Neural progenitor cell (in vitro differentiated cells): ENCODE data around the gene CENPP. TPM values are rescaled to one million over a fixed set of nuclear protein-coding genes. Genes with fewer than 3 reads are reported as not detected.

Experiments used
- DNase-seq: peaks from one replicate; pipeline ENCODE4 v3.0.0-alpha.2; 2016; ENCODE audit warnings: low spot score
- H2AFZ ChIP-seq: fragments of 200-600 bp; sonication (generic); replicated peaks from 2 replicates; pipeline ENCODE4 v1.6.1; 2016; ENCODE audit warnings: antibody characterized with exemption
- H3F3A ChIP-seq: fragments of 200-600 bp; sonication (generic); 2 replicates; pipeline ENCODE4 v1.6.1; 2016; ENCODE audit warnings: antibody characterized with exemption, low read depth
- H3K27ac ChIP-seq: fragments of 200-600 bp; sonication (generic); 2 replicates; pipeline ENCODE4 v1.5.1; 2016; ENCODE audit warnings: mild to moderate bottlenecking
- H3K27me3 ChIP-seq: fragments of 200-600 bp; sonication (generic); 2 replicates; pipeline ENCODE4 v1.6.1; 2016; ENCODE audit warnings: mild to moderate bottlenecking, moderate library complexity
- H3K36me3 ChIP-seq: fragments of 200-600 bp; sonication (generic); 2 replicates; pipeline ENCODE4 v1.5.1; 2016
- H3K4me1 ChIP-seq: fragments of 200-600 bp; sonication (generic); 2 replicates; pipeline ENCODE4 v1.6.1; 2016; ENCODE audit warnings: mixed run types
- H3K4me2 ChIP-seq: fragments of 200-600 bp; sonication (generic); 2 replicates; pipeline ENCODE4 v1.6.1; 2016
- H3K4me3 ChIP-seq: fragments of 200-600 bp; sonication (generic); 2 replicates; pipeline ENCODE4 v1.5.1; 2016
- H3K79me2 ChIP-seq: fragments of 200-600 bp; sonication (generic); 2 replicates; pipeline ENCODE4 v1.6.1; 2016; ENCODE audit warnings: low read depth
- H3K9ac ChIP-seq: fragments of 200-600 bp; sonication (generic); 2 replicates; pipeline ENCODE4 v1.6.1; 2016
- H3K9me3 ChIP-seq: fragments of 200-600 bp; sonication (generic); 2 replicates; pipeline ENCODE4 v1.5.1; 2016; ENCODE audit warnings: low read depth
- H4K20me1 ChIP-seq: fragments of 200-600 bp; sonication (generic); 2 replicates; pipeline ENCODE4 v1.6.1; 2016; ENCODE audit warnings: low read depth
- H3K27ac Mint-ChIP-seq: 3 replicates; pipeline ENCODE4 v1.8.0; 2021; ENCODE audit warnings: mixed read lengths
- H3K27me3 Mint-ChIP-seq: 2 replicates; pipeline ENCODE4 v1.8.0; 2022; ENCODE audit warnings: low read depth, mild to moderate bottlenecking, inconsistent platforms, moderate library complexity, mixed read lengths; ENCODE audit not compliant: insufficient read depth
- H3K36me3 Mint-ChIP-seq: 3 replicates; pipeline ENCODE4 v1.8.0; 2021; ENCODE audit warnings: mixed read lengths
- H3K4me1 Mint-ChIP-seq: 3 replicates; pipeline ENCODE4 v1.8.0; 2021; ENCODE audit warnings: mixed read lengths
- H3K4me3 Mint-ChIP-seq: 3 replicates; pipeline ENCODE4 v1.8.0; 2021; ENCODE audit warnings: mild to moderate bottlenecking, moderate library complexity, mixed read lengths
- H3K9me3 Mint-ChIP-seq: 3 replicates; pipeline ENCODE4 v1.8.0; 2020; ENCODE audit warnings: mixed read lengths
- EZH2 ChIP-seq: fragments of 200-600 bp; sonication (generic); IDR thresholded peaks from 2 replicates; pipeline ENCODE4 v1.6.1; 2017; ENCODE audit warnings: antibody characterized with exemption, mild to moderate bottlenecking, moderate library complexity
- EZH2phosphoT487 ChIP-seq: fragments of 200-600 bp; sonication (generic); IDR thresholded peaks from 2 replicates; pipeline ENCODE4 v1.6.1; 2017; ENCODE audit warnings: antibody characterized with exemption
- total RNA-seq: library from RNA; depleted of rRNA; stranded (reverse); fragments of >200 nt; gene quantifications from 2 replicates; pipeline ENCODE4 v1.2.3, GENCODE V29; 2015; ENCODE audit warnings: low replicate concordance
- TF ChIP-seq, protein P1 (sequence below): fragments of 200-600 bp; sonication (generic); IDR thresholded peaks from 2 replicates; pipeline ENCODE4 v1.5.1; 2017; ENCODE audit warnings: antibody characterized with exemption, mild to moderate bottlenecking

Gene CENPP
- total RNA-seq, 1 donor from 2014 or later = 10.7 TPM

DNA sequence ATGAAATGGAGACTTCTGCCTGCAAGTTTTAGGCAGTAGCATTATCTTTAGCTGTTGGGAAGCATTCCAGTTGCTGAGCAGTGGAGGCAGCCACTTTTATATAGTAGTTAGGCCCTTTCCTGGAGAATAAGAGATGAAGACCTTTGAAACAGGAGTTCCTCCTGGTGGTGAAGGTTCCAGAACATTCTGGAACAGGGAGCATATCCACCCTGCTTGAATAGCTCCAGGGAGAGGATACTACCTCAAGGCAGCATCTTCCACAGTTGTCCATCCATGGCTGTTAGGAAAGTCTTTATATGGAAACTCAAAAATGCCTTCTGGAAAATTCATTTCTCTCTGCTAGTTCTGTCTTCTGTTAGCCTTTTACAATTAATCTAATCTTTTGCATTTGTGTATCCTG lies 153.6 kb downstream of the CENPP start:
- Histone ChIP-seq H2AFZ (no peak overlapping the region), H3K27ac (no peak overlapping the region)
- H3K27ac Mint-ChIP-seq = no peak overlapping the region

DNA sequence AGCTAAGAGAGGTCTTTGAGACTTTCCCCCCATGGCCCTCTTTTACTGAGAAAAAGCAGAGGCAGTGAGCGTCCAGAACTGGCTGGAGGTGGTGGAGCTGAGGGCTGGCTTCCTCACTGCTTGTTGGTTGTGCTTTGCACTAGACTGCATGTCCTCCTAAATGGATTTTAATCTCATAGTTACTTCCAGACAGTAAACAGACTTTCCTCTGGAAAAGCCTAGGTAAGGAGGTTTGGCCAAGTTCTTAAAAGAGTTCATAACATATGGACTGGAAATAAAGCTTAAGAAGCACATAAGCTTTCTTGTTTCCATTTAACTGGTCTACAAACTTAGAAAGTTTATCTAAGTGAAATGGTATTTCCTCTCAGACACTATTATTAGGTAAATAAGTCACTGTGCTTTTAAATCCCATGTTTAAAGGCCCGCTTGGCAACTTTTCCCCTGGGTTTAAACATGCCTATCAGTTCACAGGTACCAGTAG lies 154.6 kb downstream of the CENPP start:
- H3K9ac ChIP-seq = no peak overlapping the region

More for the DNA sequence above, 153.6 kb downstream of the CENPP start:
- H4K20me1 ChIP-seq = no peaks in the 10 kb centered on the region
- no peak overlapping the region for H3K4me3 Mint-ChIP-seq
- no peaks in the 10 kb centered on the region for H3K36me3 Mint-ChIP-seq
- no peak overlapping the region for H3K4me3 ChIP-seq
- no peak overlapping the region for H3K9ac ChIP-seq
- no peak overlapping the region for H3K4me2 ChIP-seq
- no peaks in the 10 kb centered on the region for H3K4me1 Mint-ChIP-seq
- H3K27me3 ChIP-seq = no peaks in the 10 kb centered on the region
- H3K79me2 ChIP-seq = no peaks in the 10 kb centered on the region
- H3K4me1 ChIP-seq = no peaks in the 10 kb centered on the region
- TF ChIP-seq EZH2 = no peak
- TF ChIP-seq EZH2phosphoT487 = no peak
- TF ChIP-seq, protein P1, sequence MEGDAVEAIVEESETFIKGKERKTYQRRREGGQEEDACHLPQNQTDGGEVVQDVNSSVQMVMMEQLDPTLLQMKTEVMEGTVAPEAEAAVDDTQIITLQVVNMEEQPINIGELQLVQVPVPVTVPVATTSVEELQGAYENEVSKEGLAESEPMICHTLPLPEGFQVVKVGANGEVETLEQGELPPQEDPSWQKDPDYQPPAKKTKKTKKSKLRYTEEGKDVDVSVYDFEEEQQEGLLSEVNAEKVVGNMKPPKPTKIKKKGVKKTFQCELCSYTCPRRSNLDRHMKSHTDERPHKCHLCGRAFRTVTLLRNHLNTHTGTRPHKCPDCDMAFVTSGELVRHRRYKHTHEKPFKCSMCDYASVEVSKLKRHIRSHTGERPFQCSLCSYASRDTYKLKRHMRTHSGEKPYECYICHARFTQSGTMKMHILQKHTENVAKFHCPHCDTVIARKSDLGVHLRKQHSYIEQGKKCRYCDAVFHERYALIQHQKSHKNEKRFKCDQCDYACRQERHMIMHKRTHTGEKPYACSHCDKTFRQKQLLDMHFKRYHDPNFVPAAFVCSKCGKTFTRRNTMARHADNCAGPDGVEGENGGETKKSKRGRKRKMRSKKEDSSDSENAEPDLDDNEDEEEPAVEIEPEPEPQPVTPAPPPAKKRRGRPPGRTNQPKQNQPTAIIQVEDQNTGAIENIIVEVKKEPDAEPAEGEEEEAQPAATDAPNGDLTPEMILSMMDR = no peak
- H3F3A ChIP-seq = no peaks in the 10 kb centered on the region
- peaks cover 5% of the 10 kb centered on the region for H3K27me3 Mint-ChIP-seq
- H3K9me3 ChIP-seq = peaks cover 3% of the 10 kb centered on the region
- no peak for DNase-seq
- no peaks in the 10 kb centered on the region for H3K36me3 ChIP-seq
- no peaks in the 10 kb centered on the region for H3K9me3 Mint-ChIP-seq

DNA sequence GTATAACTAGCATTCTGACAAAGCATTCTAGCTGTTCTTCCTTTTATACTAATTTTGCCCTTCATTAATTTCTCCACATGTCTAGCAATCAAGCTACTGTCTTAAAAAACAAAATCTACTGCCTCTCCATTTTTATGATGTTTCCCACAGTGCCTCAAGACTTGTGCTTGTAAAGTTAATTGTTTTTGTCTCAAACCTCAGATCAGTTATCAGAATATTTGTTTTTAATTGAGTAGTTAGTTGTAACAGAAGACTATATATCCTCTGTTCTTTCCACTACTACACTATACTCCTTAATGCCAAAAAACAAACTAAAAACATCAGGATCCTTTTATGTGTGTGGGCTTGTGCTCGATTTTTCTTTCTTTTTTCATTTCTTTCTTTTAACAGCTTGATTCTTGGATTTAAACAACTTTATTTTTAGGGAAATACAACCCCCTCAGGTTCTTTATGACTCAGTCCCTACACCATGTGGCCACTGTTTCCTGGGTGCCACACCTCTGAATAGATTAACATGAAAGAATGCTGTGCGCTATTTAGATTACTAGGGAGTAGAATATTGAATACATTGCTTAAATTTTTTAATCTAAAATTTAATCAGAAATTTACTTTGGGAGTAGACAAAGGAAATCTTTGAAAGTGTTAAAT lies 155.4 kb downstream of the CENPP start:
- Histone ChIP-seq H3K9ac (no peak overlapping the region), H3K4me1 (no peaks in the 10 kb centered on the region), H2AFZ (no peak overlapping the region), H3K79me2 (no peaks in the 10 kb centered on the region), H3K27ac (no peak overlapping the region), H3K4me2 (no peak overlapping the region), H4K20me1 (no peaks in the 10 kb centered on the region), H3F3A (no peaks in the 10 kb centered on the region), H3K9me3 (no peaks in the 10 kb centered on the region), H3K4me3 (no peak overlapping the region), H3K27me3 (no peaks in the 10 kb centered on the region), H3K36me3 (no peaks in the 10 kb centered on the region)
- Mint-ChIP-seq H3K9me3 (no peaks in the 10 kb centered on the region), H3K36me3 (no peaks in the 10 kb centered on the region), H3K27me3 (peaks cover 5% of the 10 kb centered on the region), H3K4me3 (no peak overlapping the region), H3K4me1 (no peaks in the 10 kb centered on the region), H3K27ac (no peak overlapping the region)
- no peak for TF ChIP-seq EZH2phosphoT487
- no peak for DNase-seq

More for the DNA sequence above, 154.6 kb downstream of the CENPP start:
- Mint-ChIP-seq H3K4me1 (no peaks in the 10 kb centered on the region), H3K27ac (no peak overlapping the region), H3K36me3 (no peaks in the 10 kb centered on the region), H3K27me3 (peaks cover 5% of the 10 kb centered on the region), H3K9me3 (no peaks in the 10 kb centered on the region), H3K4me3 (no peak overlapping the region)
- H3K27me3 ChIP-seq = no peaks in the 10 kb centered on the region
- no peak overlapping the region for H3K4me2 ChIP-seq
- H3F3A ChIP-seq = no peaks in the 10 kb centered on the region
- H4K20me1 ChIP-seq = no peaks in the 10 kb centered on the region
- TF ChIP-seq EZH2 (no peak), EZH2phosphoT487 (no peak)
- TF ChIP-seq, protein P1 = no peak
- peaks cover under 1% of the 10 kb centered on the region for H3K9me3 ChIP-seq
- H2AFZ ChIP-seq = no peak overlapping the region
- H3K36me3 ChIP-seq = no peaks in the 10 kb centered on the region
- no peaks in the 10 kb centered on the region for H3K79me2 ChIP-seq
- no peak for DNase-seq
- H3K4me3 ChIP-seq = no peak overlapping the region
- H3K4me1 ChIP-seq = no peaks in the 10 kb centered on the region
- no peak overlapping the region for H3K27ac ChIP-seq

DNA sequence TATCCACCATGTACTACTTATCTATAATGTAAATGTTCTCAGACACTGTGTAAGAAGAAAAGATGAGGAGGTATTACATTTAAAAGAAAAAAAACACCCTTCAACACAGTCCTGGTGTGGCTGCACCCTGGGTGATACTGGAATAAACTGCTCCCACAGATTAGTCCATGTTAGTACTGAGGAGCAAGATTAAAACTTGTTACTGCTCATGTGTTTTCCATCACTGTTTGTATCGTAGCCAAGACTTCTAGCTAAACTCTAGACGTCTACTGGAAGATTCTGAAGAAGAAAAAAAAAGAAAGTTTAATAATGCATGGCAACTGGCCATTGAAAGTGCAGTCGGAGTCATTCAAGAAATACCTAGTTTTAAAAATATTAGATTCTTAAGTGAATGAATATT lies 156.6 kb downstream of the CENPP start, which contains the start of gene ASPN:
Gene ASPN (minus strand): TSS at position 178 of the 400 bp plus-strand sequence.
- Histone ChIP-seq H3K27me3 (no peaks in the 10 kb centered on the region), H4K20me1 (no peaks in the 10 kb centered on the region), H3K27ac (no peak within 1 kb of the TSS), H3K36me3 (no peaks in the 10 kb centered on the region), H3K9ac (no peak within 1 kb of the TSS), H3K4me1 (no peaks in the 10 kb centered on the region), H3K9me3 (no peaks in the 10 kb centered on the region), H3F3A (no peaks in the 10 kb centered on the region), H3K4me2 (no peak within 1 kb of the TSS), H2AFZ (no peak within 1 kb of the TSS), H3K4me3 (no peak within 1 kb of the TSS), H3K79me2 (no peaks in the 10 kb centered on the region)
- Mint-ChIP-seq H3K9me3 (no peaks in the 10 kb centered on the region), H3K36me3 (no peaks in the 10 kb centered on the region), H3K27me3 (peaks cover 5% of the 10 kb centered on the region), H3K4me3 (no peak within 1 kb of the TSS), H3K27ac (no peak within 1 kb of the TSS), H3K4me1 (no peaks in the 10 kb centered on the region)
- no peak for DNase-seq
- TF ChIP-seq EZH2phosphoT487 (no peak), EZH2 (no peak)
